Mesenchymal stem cell (in vitro differentiated cells and primary cell): ENCODE results near the gene TROAP.
"Not testable (repeated sequence)": the region's sequence is repeated elsewhere in the genome, so short reads cannot be mapped to it uniquely, and the experiment has no call there.

Experiments
- DNase-seq: peaks from one replicate; pipeline ENCODE4 v3.0.0-alpha.2; 2013
- H2AFZ ChIP-seq: one replicate; pipeline ENCODE4 v1.6.1; 2013; ENCODE audit warnings: low read depth, mild to moderate bottlenecking, control low read depth, inconsistent platforms, low read length, moderate library complexity
- H2AK5ac ChIP-seq: 2 replicates; pipeline ENCODE4 v1.6.1; 2013; ENCODE audit warnings: low read length, moderate library complexity, mild to moderate bottlenecking, inconsistent platforms; ENCODE audit not compliant: severe bottlenecking
- H2BK120ac ChIP-seq: one replicate; pipeline ENCODE4 v1.6.1; 2013; ENCODE audit warnings: low read depth, mild to moderate bottlenecking, inconsistent platforms, low read length, moderate library complexity
- H2BK12ac ChIP-seq, 2 experiments: one replicate each; pipeline ENCODE4 v1.6.1; 2013; ENCODE audit warnings: inconsistent platforms in 2 of 2, low read length in 2 of 2, mild to moderate bottlenecking in 2 of 2, moderate library complexity in 2 of 2, control low read depth in 1 of 2
- H2BK15ac ChIP-seq: one replicate; pipeline ENCODE4 v1.6.1; 2013; ENCODE audit warnings: mild to moderate bottlenecking, low read depth, inconsistent platforms; ENCODE audit not compliant: poor library complexity, severe bottlenecking
- H2BK5ac ChIP-seq: 2 replicates; pipeline ENCODE4 v1.6.1; 2013; ENCODE audit warnings: low read depth, mild to moderate bottlenecking, low read length, control low read depth, inconsistent platforms; ENCODE audit not compliant: poor library complexity, severe bottlenecking
- H3K14ac ChIP-seq, 2 experiments: one replicate each; pipeline ENCODE4 v1.6.1; 2013; ENCODE audit warnings: inconsistent platforms in 2 of 2, low read length in 2 of 2, control low read depth in 1 of 2, mild to moderate bottlenecking in 1 of 2, moderate library complexity in 1 of 2
- H3K18ac ChIP-seq, 2 experiments: one replicate each; pipeline ENCODE4 v1.6.1; 2013; ENCODE audit warnings: inconsistent platforms in 2 of 2, low read length in 2 of 2, control low read depth in 1 of 2, low read depth in 1 of 2, mild to moderate bottlenecking in 1 of 2
- H3K23ac ChIP-seq, 2 experiments: one replicate each; pipeline ENCODE4 v1.6.1; 2013; ENCODE audit warnings: inconsistent platforms in 2 of 2, low read length in 2 of 2, mild to moderate bottlenecking in 2 of 2, moderate library complexity in 2 of 2, control low read depth in 1 of 2
- H3K27ac ChIP-seq: 2 replicates; pipeline ENCODE4 v1.5.1; 2013; ENCODE audit warnings: mild to moderate bottlenecking, moderate library complexity, low read length, control low read depth, inconsistent platforms; ENCODE audit not compliant: poor library complexity, severe bottlenecking
- H3K27me3 ChIP-seq, 2 experiments: 2 replicates each; pipeline versions ENCODE4 v1.6.1 to v1.7.0; 2013; ENCODE audit warnings: low read length in 2 of 2, mild to moderate bottlenecking in 2 of 2, moderate library complexity in 2 of 2, control low read depth in 1 of 2, inconsistent platforms in 1 of 2; ENCODE audit not compliant: control insufficient read depth in 1 of 2, insufficient read depth in 1 of 2
- H3K36me3 ChIP-seq, 2 experiments: 2 replicates each; pipeline versions ENCODE4 v1.6.1 to v1.7.0; 2013; ENCODE audit warnings: low read length in 2 of 2, control low read depth in 1 of 2, inconsistent platforms in 1 of 2, low read depth in 1 of 2, mild to moderate bottlenecking in 1 of 2; ENCODE audit not compliant: insufficient read depth in 2 of 2, control insufficient read depth in 1 of 2
- H3K4ac ChIP-seq, 2 experiments: one replicate each; pipeline ENCODE4 v1.6.1; 2013; ENCODE audit warnings: inconsistent platforms in 2 of 2, low read length in 2 of 2, mild to moderate bottlenecking in 2 of 2, moderate library complexity in 2 of 2, control low read depth in 1 of 2, low read depth in 1 of 2
- H3K4me1 ChIP-seq: 2 replicates; pipeline ENCODE4 v1.6.1; 2013; ENCODE audit warnings: low read depth, low read length, control low read depth; ENCODE audit not compliant: control insufficient read depth, insufficient read depth
- H3K4me2 ChIP-seq: 2 replicates; pipeline ENCODE4 v1.6.1; 2013; ENCODE audit warnings: low read length, mild to moderate bottlenecking, inconsistent platforms; ENCODE audit not compliant: poor library complexity, severe bottlenecking
- H3K4me3 ChIP-seq, 2 experiments: 2 replicates each; pipeline versions ENCODE4 v1.5.1 to v1.7.0; 2013; ENCODE audit warnings: low read length in 2 of 2, mild to moderate bottlenecking in 2 of 2, control low read depth in 1 of 2, low read depth in 1 of 2; ENCODE audit not compliant: insufficient read depth in 1 of 2
- H3K79me1 ChIP-seq: replicated peaks from 2 replicates; pipeline ENCODE4 v1.6.1; 2013; ENCODE audit warnings: mild to moderate bottlenecking, control low read depth, low read length, inconsistent platforms; ENCODE audit not compliant: poor library complexity, severe bottlenecking
- H3K9ac ChIP-seq: 2 replicates; pipeline ENCODE4 v1.7.0; 2013; ENCODE audit warnings: mild to moderate bottlenecking, low read length, moderate library complexity
- H3K9me3 ChIP-seq: 2 replicates; pipeline ENCODE4 v1.7.0; 2013; ENCODE audit warnings: mild to moderate bottlenecking, low read length; ENCODE audit not compliant: control insufficient read depth
- H4K8ac ChIP-seq: one replicate; pipeline ENCODE4 v1.6.1; 2013; ENCODE audit warnings: inconsistent platforms, mild to moderate bottlenecking, low read length, moderate library complexity
- H4K91ac ChIP-seq: one replicate; pipeline ENCODE4 v1.6.1; 2013; ENCODE audit warnings: mild to moderate bottlenecking, low read length, inconsistent platforms
- WGBS: methylation state at CpG from one replicate; pipeline ENCODE4 v1.1.7; 2013; ENCODE audit warnings: mixed read lengths; 5-methylcytosine and 5-hydroxymethylcytosine counted together

Gene TROAP

GRCh38 chr12:49276304-49277290, 46.5 kb upstream of the TROAP start:
- H3K4ac ChIP-seq, result no peak overlapping the region
- WGBS, result 88% methylated on average over 12 of the region's 13 CpGs

GRCh38 chr12:49277466-49277865, 45.6 kb upstream of the TROAP start:
- H2AFZ ChIP-seq, result no peak overlapping the region
- 89% methylated on average over 7 of the region's 7 CpGs for WGBS
- H3K18ac ChIP-seq, result no peak overlapping the region
- H2BK12ac ChIP-seq, result no peak overlapping the region
- H3K4ac ChIP-seq, result no peak overlapping the region
- H2AK5ac ChIP-seq, result no peak overlapping the region
- no peak overlapping the region for H3K9ac ChIP-seq
- no peak overlapping the region for H2BK5ac ChIP-seq
- H4K91ac ChIP-seq, result peak overlapping the region; percentile 48
- no peak overlapping the region for H3K4me2 ChIP-seq
- H3K4me1 ChIP-seq, result peaks cover 7% of the 10 kb centered on the region
- H3K27ac ChIP-seq, result no peak overlapping the region
- H3K14ac ChIP-seq, result no peak overlapping the region
- H2BK120ac ChIP-seq, result no peak overlapping the region
- H3K36me3 ChIP-seq, result peaks cover 24 to 26% of the 10 kb centered on the region in 2 experiments
- no peak overlapping the region for H2BK15ac ChIP-seq
- peak overlapping the region; percentile 9 for H4K8ac ChIP-seq
- peaks cover 0 to 3% of the 10 kb centered on the region in 2 experiments for H3K27me3 ChIP-seq
- DNase-seq, result no peak
- H3K4me3 ChIP-seq, result no peak overlapping the region
- no peak overlapping the region for H3K23ac ChIP-seq
- H3K9me3 ChIP-seq, result no peaks in the 10 kb centered on the region
- H3K79me1 ChIP-seq, result no peaks in the 10 kb centered on the region

More at GRCh38 chr12:49276304-49277290, 46.5 kb upstream of the TROAP start:
- Histone ChIP-seq H2BK15ac (no peak overlapping the region), H3K79me1 (no peaks in the 10 kb centered on the region), H3K23ac (no peak overlapping the region), H3K18ac (no peak overlapping the region), H3K4me2 (no peak overlapping the region), H2BK5ac (no peak overlapping the region), H3K4me3 (no peak overlapping the region), H3K14ac (no peak overlapping the region), H2BK120ac (no peak overlapping the region), H2AFZ (no peak overlapping the region), H4K8ac (no peak overlapping the region), H3K27ac (no peak overlapping the region), H4K91ac (no peak overlapping the region), H3K9me3 (no peaks in the 10 kb centered on the region), H3K36me3 (peaks cover 29 to 33% of the 10 kb centered on the region in 2 experiments), H2AK5ac (no peak overlapping the region), H3K4me1 (peaks cover 7% of the 10 kb centered on the region), H3K9ac (no peak overlapping the region), H3K27me3 (peaks cover 0 to 3% of the 10 kb centered on the region in 2 experiments), H2BK12ac (no peak overlapping the region)
- DNase-seq, result no peak

GRCh38 chr12:49279706-49280159, 43.3 kb upstream of the TROAP start:
- H4K91ac ChIP-seq, result no peak overlapping the region
- H2AFZ ChIP-seq, result no peak overlapping the region
- H3K4me3 ChIP-seq, result no peak overlapping the region
- no peak overlapping the region for H3K14ac ChIP-seq
- no peak overlapping the region for H3K23ac ChIP-seq
- peaks cover 3 to 13% of the 10 kb centered on the region in 2 experiments for H3K27me3 ChIP-seq
- DNase-seq, result peak; percentile 48
- no peak overlapping the region for H2BK12ac ChIP-seq
- no peak overlapping the region for H3K18ac ChIP-seq
- H3K9me3 ChIP-seq, result no peaks in the 10 kb centered on the region
- no peak overlapping the region for H2BK15ac ChIP-seq
- WGBS, result 50% methylated on average over 7 of the region's 7 CpGs
- no peak overlapping the region for H3K4ac ChIP-seq
- no peak overlapping the region for H3K4me2 ChIP-seq
- H3K27ac ChIP-seq, result no peak overlapping the region
- no peak overlapping the region for H2BK120ac ChIP-seq
- H2BK5ac ChIP-seq, result no peak overlapping the region
- no peak overlapping the region for H4K8ac ChIP-seq
- peaks cover 3 to 8% of the 10 kb centered on the region in 2 experiments for H3K36me3 ChIP-seq
- peaks cover 7% of the 10 kb centered on the region for H3K4me1 ChIP-seq
- H2AK5ac ChIP-seq, result no peak overlapping the region
- H3K9ac ChIP-seq, result no peak overlapping the region
- H3K79me1 ChIP-seq, result no peaks in the 10 kb centered on the region

GRCh38 chr12:49280545-49280944, 42.5 kb upstream of the TROAP start:
- H2BK120ac ChIP-seq, H3K27ac ChIP-seq, H3K79me1 ChIP-seq, H2BK5ac ChIP-seq, H3K4me3 ChIP-seq, H2BK12ac ChIP-seq, H2BK15ac ChIP-seq, DNase-seq, H3K18ac ChIP-seq, H3K4ac ChIP-seq, H3K4me1 ChIP-seq, H2AK5ac ChIP-seq, H3K23ac ChIP-seq, H3K36me3 ChIP-seq, H3K9ac ChIP-seq, H3K4me2 ChIP-seq, H4K91ac ChIP-seq, H3K9me3 ChIP-seq, H3K14ac ChIP-seq, H2AFZ ChIP-seq, H4K8ac ChIP-seq: not testable (repeated sequence)
- H3K27me3 ChIP-seq, result peaks cover 3 to 13% of the 10 kb centered on the region in 2 experiments
- WGBS, result 95% methylated on average over 5 of the region's 6 CpGs
